HEK293 (cell line): Measurements from ENCODE around the gene LRRC8D.

Experiments used
- CTCF ChIA-PET: fragments of 350-600 bp; formaldehyde crosslinking; extraction: SDS; loops from one replicate; lab custom pipeline; 2021; ENCODE audit warnings: antibody characterized with exemption; lab: Yijun Ruan, JAX
- POLR2A ChIA-PET: fragments of 300-600 bp; formaldehyde crosslinking; extraction: SDS; loops from one replicate; lab custom pipeline; 2020; ENCODE audit warnings: antibody characterized with exemption, inconsistent platforms; lab: Yijun Ruan, JAX
- H3K27ac ChIP-seq: fragments of 200-500 bp; sonication (Bioruptor generic); 2 replicates; pipeline ENCODE4 v1.5.1; 2014; ENCODE audit warnings: low read depth, low read length, control low read depth, inconsistent platforms; ENCODE audit errors: extremely low read depth
- H3K36me3 ChIP-seq, 2 experiments: fragments of 200-500 bp in 1 of 2; sonication (Bioruptor generic) in 1 of 2; 1 replicate in 1 of 2; 2 replicates in 1 of 2; pipeline ENCODE4 v1.5.1; 2014 to 2017; ENCODE audit warnings: inconsistent platforms in 2 of 2, low read length in 2 of 2; ENCODE audit not compliant: control insufficient read depth in 2 of 2, insufficient read depth in 1 of 2
- H3K4me1 ChIP-seq: fragments of 200-500 bp; sonication (Bioruptor generic); 2 replicates; pipeline ENCODE4 v1.5.1; 2014; ENCODE audit warnings: mild to moderate bottlenecking, low read length, inconsistent platforms; ENCODE audit not compliant: control insufficient read depth, insufficient read depth
- H3K4me3 ChIP-seq: 2 replicates; pipeline ENCODE4 v1.5.1; 2011; ENCODE audit warnings: low read depth, mild to moderate bottlenecking, control low read depth, low read length, moderate library complexity
- H3K9me3 ChIP-seq: fragments of 200-500 bp; sonication (Bioruptor generic); 2 replicates; pipeline ENCODE4 v1.5.1; 2014; ENCODE audit warnings: low read depth, low read length, inconsistent platforms; ENCODE audit not compliant: control insufficient read depth, insufficient read depth
- BCL11A ChIP-seq: fragments of 450-650 bp; formaldehyde crosslinking; IDR thresholded peaks from 2 replicates; pipeline ENCODE4 v1.5.1; 2016; ENCODE audit warnings: low read depth, missing biosample characterization, missing genetic modification characterization
- HOXA7 ChIP-seq: sonication (generic); formaldehyde crosslinking; IDR thresholded peaks from 2 replicates; pipeline ENCODE4 v1.8.1; 2022; ENCODE audit warnings: missing genetic modification reagents, borderline replicate concordance
- INSM2 ChIP-seq: fragments of 450-650 bp; formaldehyde crosslinking; IDR thresholded peaks from 2 replicates; pipeline ENCODE4 v1.5.1; 2016; ENCODE audit warnings: missing biosample characterization, missing genetic modification characterization
- KLF1 ChIP-seq: fragments of 450-650 bp; formaldehyde crosslinking; IDR thresholded peaks from 2 replicates; pipeline ENCODE4 v1.5.1; 2016; ENCODE audit warnings: missing biosample characterization, missing genetic modification characterization
- KLF10 ChIP-seq: fragments of 450-650 bp; IDR thresholded peaks from 2 replicates; pipeline ENCODE4 v1.5.1; 2018; ENCODE audit warnings: missing biosample characterization, mild to moderate bottlenecking, missing genetic modification characterization
- OSR2 ChIP-seq: fragments of 450-650 bp; formaldehyde crosslinking; IDR thresholded peaks from 2 replicates; pipeline ENCODE4 v1.5.1; 2016; ENCODE audit warnings: missing biosample characterization, missing genetic modification characterization
- WT1 ChIP-seq: fragments of 450-650 bp; formaldehyde crosslinking; IDR thresholded peaks from 2 replicates; pipeline ENCODE4 v1.5.1; 2016; ENCODE audit warnings: missing biosample characterization, missing genetic modification characterization
- ZBTB1 ChIP-seq: fragments of 450-650 bp; formaldehyde crosslinking; IDR thresholded peaks from 2 replicates; pipeline ENCODE4 v1.5.1; 2016; ENCODE audit warnings: missing biosample characterization, missing genetic modification characterization
- ZBTB20 ChIP-seq: fragments of 450-650 bp; formaldehyde crosslinking; IDR thresholded peaks from 2 replicates; pipeline ENCODE4 v1.5.1; 2016; ENCODE audit warnings: missing biosample characterization, missing genetic modification characterization
- ZBTB48 ChIP-seq: fragments of 450-650 bp; formaldehyde crosslinking; IDR thresholded peaks from 2 replicates; pipeline ENCODE4 v1.5.1; 2016; ENCODE audit warnings: missing biosample characterization, missing genetic modification characterization
- ZBTB49 ChIP-seq: fragments of 450-650 bp; formaldehyde crosslinking; IDR thresholded peaks from 2 replicates; pipeline ENCODE4 v1.5.1; 2016; ENCODE audit warnings: missing biosample characterization, missing genetic modification characterization, low read depth
- ZBTB7A ChIP-seq: fragments of 450-650 bp; formaldehyde crosslinking; IDR thresholded peaks from 2 replicates; pipeline ENCODE4 v1.5.1; 2016; ENCODE audit warnings: low read depth, missing biosample characterization, missing genetic modification characterization
- ZFP69B ChIP-seq: fragments of 450-650 bp; formaldehyde crosslinking; IDR thresholded peaks from 2 replicates; pipeline ENCODE4 v1.5.1; 2016; ENCODE audit warnings: missing biosample characterization, missing genetic modification characterization
- ZNF112 ChIP-seq: fragments of 450-650 bp; formaldehyde crosslinking; IDR thresholded peaks from 2 replicates; pipeline ENCODE4 v1.5.0; 2017; ENCODE audit warnings: missing biosample characterization, missing genetic modification characterization
- ZNF140 ChIP-seq: fragments of 450-650 bp; formaldehyde crosslinking; IDR thresholded peaks from 2 replicates; pipeline ENCODE4 v1.5.1; 2016; ENCODE audit warnings: missing biosample characterization, missing genetic modification characterization
- ZNF174 ChIP-seq: fragments of 450-650 bp; formaldehyde crosslinking; IDR thresholded peaks from 2 replicates; pipeline ENCODE4 v1.5.0; 2017; ENCODE audit warnings: missing biosample characterization, mild to moderate bottlenecking, missing genetic modification characterization
- ZNF335 ChIP-seq: fragments of 450-650 bp; formaldehyde crosslinking; conservative IDR thresholded peaks from 2 replicates; pipeline ENCODE4 v1.5.1; 2016; ENCODE audit warnings: missing biosample characterization, missing genetic modification characterization
- ZNF354C ChIP-seq: fragments of 450-650 bp; formaldehyde crosslinking; IDR thresholded peaks from 2 replicates; pipeline ENCODE4 v1.5.1; 2016; ENCODE audit warnings: missing biosample characterization, missing genetic modification characterization, low read depth, borderline replicate concordance
- ZNF37A ChIP-seq: fragments of 450-650 bp; IDR thresholded peaks from 2 replicates; pipeline ENCODE4 v1.5.1; 2018; ENCODE audit warnings: missing biosample characterization, missing genetic modification characterization
- ZNF549 ChIP-seq: fragments of 450-650 bp; IDR thresholded peaks from 2 replicates; pipeline ENCODE4 v1.5.1; 2018; ENCODE audit warnings: missing biosample characterization, missing genetic modification characterization, mild to moderate bottlenecking, inconsistent platforms, moderate library complexity
- ZNF600 ChIP-seq: fragments of 450-650 bp; formaldehyde crosslinking; IDR thresholded peaks from 2 replicates; pipeline ENCODE4 v1.5.1; 2016; ENCODE audit warnings: missing biosample characterization, missing genetic modification characterization
- ZNF610 ChIP-seq: fragments of 450-650 bp; formaldehyde crosslinking; IDR thresholded peaks from 2 replicates; pipeline ENCODE4 v1.5.1; 2016; ENCODE audit warnings: missing biosample characterization, missing genetic modification characterization, borderline replicate concordance
- ZNF629 ChIP-seq: fragments of 450-650 bp; formaldehyde crosslinking; IDR thresholded peaks from 2 replicates; pipeline ENCODE4 v1.5.1; 2017; ENCODE audit warnings: missing biosample characterization, missing genetic modification characterization
- ZNF654 ChIP-seq: fragments of 450-650 bp; formaldehyde crosslinking; IDR thresholded peaks from 2 replicates; pipeline ENCODE4 v1.5.1; 2016; ENCODE audit warnings: low read depth, missing biosample characterization, missing genetic modification characterization
- TF ChIP-seq, protein P1 (sequence below): fragments of 450-650 bp; IDR thresholded peaks from 2 replicates; pipeline ENCODE4 v1.5.1; 2018; ENCODE audit warnings: missing biosample characterization, missing genetic modification characterization
- TF ChIP-seq, protein P2 (sequence below): fragments of 450-650 bp; formaldehyde crosslinking; IDR thresholded peaks from 2 replicates; pipeline ENCODE4 v1.5.1; 2016; ENCODE audit warnings: missing biosample characterization, missing genetic modification characterization, low read depth
- TF ChIP-seq, protein P3 (sequence below): fragments of 450-650 bp; formaldehyde crosslinking; IDR thresholded peaks from 2 replicates; pipeline ENCODE4 v1.5.1; 2016; ENCODE audit warnings: missing biosample characterization, missing genetic modification characterization

The LRRC8D gene

GRCh38 chr1:89952605-89953130 lies 131.8 kb downstream of the LRRC8D start:
- Histone ChIP-seq H3K4me3 (no peak overlapping the region), H3K27ac (no peak overlapping the region), H3K36me3 (no peaks in the 10 kb centered on the region), H3K9me3 (no peaks in the 10 kb centered on the region), H3K4me1 (no peaks in the 10 kb centered on the region)
- POLR2A ChIA-PET, result no interaction called here
- TF ChIP-seq ZNF140 (no peak), BCL11A (tag by site-specific recombination) (no peak), HOXA7 (no peak)
- CTCF ChIA-PET, result interaction anchor here (1.0 to 1.3 kb wide), 2 partner anchors 151 to 171 kb away, joined by 5 to 6 read pairs; no protein-coding TSS in a partner anchor

- Histone ChIP-seq H3K4me1 (no peaks in the 10 kb centered on the region), H3K4me3 (no peak overlapping the region), H3K27ac (no peak overlapping the region), H3K36me3 (no peaks in the 10 kb centered on the region), H3K9me3 (no peaks in the 10 kb centered on the region)
- CTCF ChIA-PET, result interaction anchor here (0.8 to 1.0 kb wide), 2 partner anchors 10 to 110 kb away, joined by 3 read pairs; no protein-coding TSS in a partner anchor
- POLR2A ChIA-PET, result no interaction called here
- TF ChIP-seq HOXA7 (no peak), ZNF600 (peak; percentile 40; the same call in 1 of the 2 replicates), WT1 (tag by site-specific recombination) (no peak), ZNF37A (no peak), OSR2 (tag by site-specific recombination) (no peak), ZBTB49 (no peak), KLF10 (peak; percentile 17; the same call in 1 of the 2 replicates), ZNF610 (no peak), ZNF112 (tag by site-specific recombination) (no peak), ZNF654 (tag by site-specific recombination) (peak; percentile 56), ZBTB7A (tag by site-specific recombination) (no peak), INSM2 (tag by site-specific recombination) (no peak), ZNF354C (tag by site-specific recombination) (no peak), ZBTB1 (tag by site-specific recombination) (no peak), ZBTB48 (tag by site-specific recombination) (no peak), ZNF549 (no peak), ZNF629 (tag by site-specific recombination) (peak; percentile 60), ZNF335 (tag by site-specific recombination) (peak; percentile 79), ZFP69B (tag by site-specific recombination) (peak; percentile 64; the same call in 1 of the 2 replicates), KLF1 (peak; percentile 79), ZBTB20 (peak; percentile 77), ZNF174 (tag by site-specific recombination) (no peak)
- TF ChIP-seq, protein P1, sequence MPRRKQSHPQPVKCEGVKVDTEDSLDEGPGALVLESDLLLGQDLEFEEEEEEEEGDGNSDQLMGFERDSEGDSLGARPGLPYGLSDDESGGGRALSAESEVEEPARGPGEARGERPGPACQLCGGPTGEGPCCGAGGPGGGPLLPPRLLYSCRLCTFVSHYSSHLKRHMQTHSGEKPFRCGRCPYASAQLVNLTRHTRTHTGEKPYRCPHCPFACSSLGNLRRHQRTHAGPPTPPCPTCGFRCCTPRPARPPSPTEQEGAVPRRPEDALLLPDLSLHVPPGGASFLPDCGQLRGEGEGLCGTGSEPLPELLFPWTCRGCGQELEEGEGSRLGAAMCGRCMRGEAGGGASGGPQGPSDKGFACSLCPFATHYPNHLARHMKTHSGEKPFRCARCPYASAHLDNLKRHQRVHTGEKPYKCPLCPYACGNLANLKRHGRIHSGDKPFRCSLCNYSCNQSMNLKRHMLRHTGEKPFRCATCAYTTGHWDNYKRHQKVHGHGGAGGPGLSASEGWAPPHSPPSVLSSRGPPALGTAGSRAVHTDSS (tag by site-specific recombination), result no peak
- TF ChIP-seq, protein P2, sequence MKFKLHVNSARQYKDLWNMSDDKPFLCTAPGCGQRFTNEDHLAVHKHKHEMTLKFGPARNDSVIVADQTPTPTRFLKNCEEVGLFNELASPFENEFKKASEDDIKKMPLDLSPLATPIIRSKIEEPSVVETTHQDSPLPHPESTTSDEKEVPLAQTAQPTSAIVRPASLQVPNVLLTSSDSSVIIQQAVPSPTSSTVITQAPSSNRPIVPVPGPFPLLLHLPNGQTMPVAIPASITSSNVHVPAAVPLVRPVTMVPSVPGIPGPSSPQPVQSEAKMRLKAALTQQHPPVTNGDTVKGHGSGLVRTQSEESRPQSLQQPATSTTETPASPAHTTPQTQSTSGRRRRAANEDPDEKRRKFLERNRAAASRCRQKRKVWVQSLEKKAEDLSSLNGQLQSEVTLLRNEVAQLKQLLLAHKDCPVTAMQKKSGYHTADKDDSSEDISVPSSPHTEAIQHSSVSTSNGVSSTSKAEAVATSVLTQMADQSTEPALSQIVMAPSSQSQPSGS (tag by site-specific recombination), result no peak
- TF ChIP-seq, protein P3, sequence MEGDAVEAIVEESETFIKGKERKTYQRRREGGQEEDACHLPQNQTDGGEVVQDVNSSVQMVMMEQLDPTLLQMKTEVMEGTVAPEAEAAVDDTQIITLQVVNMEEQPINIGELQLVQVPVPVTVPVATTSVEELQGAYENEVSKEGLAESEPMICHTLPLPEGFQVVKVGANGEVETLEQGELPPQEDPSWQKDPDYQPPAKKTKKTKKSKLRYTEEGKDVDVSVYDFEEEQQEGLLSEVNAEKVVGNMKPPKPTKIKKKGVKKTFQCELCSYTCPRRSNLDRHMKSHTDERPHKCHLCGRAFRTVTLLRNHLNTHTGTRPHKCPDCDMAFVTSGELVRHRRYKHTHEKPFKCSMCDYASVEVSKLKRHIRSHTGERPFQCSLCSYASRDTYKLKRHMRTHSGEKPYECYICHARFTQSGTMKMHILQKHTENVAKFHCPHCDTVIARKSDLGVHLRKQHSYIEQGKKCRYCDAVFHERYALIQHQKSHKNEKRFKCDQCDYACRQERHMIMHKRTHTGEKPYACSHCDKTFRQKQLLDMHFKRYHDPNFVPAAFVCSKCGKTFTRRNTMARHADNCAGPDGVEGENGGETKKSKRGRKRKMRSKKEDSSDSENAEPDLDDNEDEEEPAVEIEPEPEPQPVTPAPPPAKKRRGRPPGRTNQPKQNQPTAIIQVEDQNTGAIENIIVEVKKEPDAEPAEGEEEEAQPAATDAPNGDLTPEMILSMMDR (tag by site-specific recombination), result peak; percentile 30; the same call in 1 of the 2 replicates
Measured at GRCh38 chr1:89953131-89953626, 132.3 kb downstream of the LRRC8D start.
